H1 (cell line): ENCODE measurements around the gene PDE4B. TPM values are rescaled to one million over a fixed set of nuclear protein-coding genes. Genes with fewer than 3 reads are reported as not detected.

ENCODE experiments used
- CTCF ChIA-PET: fragments of 300-600 bp; sonication (Branson Sonifier 250); formaldehyde crosslinking; loops from one replicate; lab custom pipeline; 2021; ENCODE audit not compliant: partially characterized antibody; lab: Charles Lee
- POLR2A ChIA-PET: fragments of 300-600 bp; sonication (Branson Sonifier 250); formaldehyde crosslinking; loops from one replicate; lab custom pipeline; 2021; ENCODE audit warnings: inconsistent platforms; ENCODE audit not compliant: partially characterized antibody; lab: Charles Lee
- DNase-seq, 2 experiments: peaks; one replicate each; pipeline versions ENCODE4 v3.0.0 to v3.0.0-alpha.2; 2010 to 2022; ENCODE audit warnings: low spot score in 2 of 2, low read depth in 1 of 2, mixed read lengths in 1 of 2
- FAIRE-seq: peaks from 2 replicates; lab custom pipeline; 2011; peaks lifted over from hg19 to GRCh38; lab: Jason Lieb, UNC
- H2AFZ ChIP-seq: 2 replicates; pipeline ENCODE4 v1.8.1; 2012; ENCODE audit warnings: low read length, inconsistent platforms
- H2AK5ac ChIP-seq: 2 replicates; pipeline ENCODE4 v1.6.1; 2013; ENCODE audit warnings: low read depth, low read length
- H2BK120ac ChIP-seq: replicated peaks from 2 replicates; pipeline ENCODE3; 2013; ENCODE audit warnings: low read depth, low read length, inconsistent platforms
- H2BK12ac ChIP-seq: 2 replicates; pipeline ENCODE4 v1.6.1; 2013; ENCODE audit warnings: low read depth, low read length
- H2BK15ac ChIP-seq: 2 replicates; pipeline ENCODE4 v1.6.1; 2013; ENCODE audit warnings: low read length
- H2BK20ac ChIP-seq: 2 replicates; pipeline ENCODE4 v1.6.1; 2013; ENCODE audit warnings: low read length
- H2BK5ac ChIP-seq: 2 replicates; pipeline ENCODE4 v1.6.1; 2013; ENCODE audit warnings: low read depth, low read length
- H3K14ac ChIP-seq: 2 replicates; pipeline ENCODE4 v1.6.1; 2013; ENCODE audit warnings: inconsistent platforms; ENCODE audit not compliant: insufficient read length
- H3K18ac ChIP-seq: 2 replicates; pipeline ENCODE4 v1.6.1; 2013; ENCODE audit warnings: low read length; ENCODE audit errors: extremely low read depth
- H3K23ac ChIP-seq: 2 replicates; pipeline ENCODE4 v1.6.1; 2013; ENCODE audit warnings: inconsistent platforms; ENCODE audit not compliant: insufficient read length
- H3K23me2 ChIP-seq: 2 replicates; pipeline ENCODE4 v1.6.1; 2013; ENCODE audit warnings: low read depth, low read length
- H3K27ac ChIP-seq: 2 replicates; pipeline ENCODE4 v1.6.1; 2011; ENCODE audit warnings: low read depth, low read length, inconsistent platforms
- H3K27me3 ChIP-seq, 4 experiments: replicated peaks in 1 of 4; 1 replicate in 1 of 4; 2 replicates in 3 of 4; pipeline versions ENCODE4 v1.6.1 to v1.8.1; 2011 to 2013; ENCODE audit warnings: low read length in 3 of 4, mild to moderate bottlenecking in 3 of 4, inconsistent platforms in 2 of 4, mixed read lengths in 2 of 4, moderate library complexity in 1 of 4; ENCODE audit not compliant: control insufficient read depth in 3 of 4, insufficient read depth in 3 of 4; ENCODE audit errors: extremely low read depth in 1 of 4
- H3K36me3 ChIP-seq, 4 experiments: 2 replicates each; pipeline versions ENCODE4 v1.6.1 to v1.8.1; 2011 to 2013; ENCODE audit warnings: mild to moderate bottlenecking in 4 of 4, low read length in 3 of 4, moderate library complexity in 2 of 4, control low read depth in 1 of 4, inconsistent platforms in 1 of 4; ENCODE audit not compliant: insufficient read depth in 4 of 4, control insufficient read depth in 2 of 4
- H3K4ac ChIP-seq: replicated peaks from 2 replicates; pipeline ENCODE3; 2013; ENCODE audit warnings: low read length, low read depth, mixed read lengths, inconsistent platforms; ENCODE audit not compliant: insufficient read length
- H3K4me1 ChIP-seq, 4 experiments: replicated peaks in 1 of 4; 1 replicate in 1 of 4; 2 replicates in 3 of 4; pipeline versions ENCODE4 v1.6.1 to v1.8.1; 2011 to 2013; ENCODE audit warnings: low read length in 3 of 4, inconsistent platforms in 2 of 4, mixed read lengths in 1 of 4; ENCODE audit not compliant: insufficient read depth in 4 of 4, control insufficient read depth in 3 of 4
- H3K4me2 ChIP-seq, 2 experiments: 2 replicates each; pipeline versions ENCODE4 v1.6.1 to v1.8.1; 2011 to 2013; ENCODE audit warnings: low read depth in 2 of 2, low read length in 2 of 2, control low read depth in 1 of 2, inconsistent platforms in 1 of 2, mild to moderate bottlenecking in 1 of 2; ENCODE audit not compliant: insufficient read depth in 1 of 2
- H3K4me3 ChIP-seq, 4 experiments: fragments of 200-600, 300-600 bp in 1 of 4; sonication (generic), shearing (Covaris generic), sonication (Bioruptor Twin) in 1 of 4; 2 replicates each; pipeline versions ENCODE4 v1.5.1 to v1.8.1; 2011 to 2016; ENCODE audit warnings: low read length in 4 of 4, low read depth in 3 of 4, control low read depth in 2 of 4, inconsistent platforms in 2 of 4, mild to moderate bottlenecking in 2 of 4, mixed read lengths in 1 of 4, moderate library complexity in 1 of 4; ENCODE audit not compliant: insufficient read depth in 2 of 4; ENCODE audit errors: extremely low read depth in 1 of 4
- H3K56ac ChIP-seq: replicated peaks from 2 replicates; pipeline ENCODE3; 2013; ENCODE audit warnings: low read depth, mild to moderate bottlenecking, mixed read lengths, low read length, inconsistent platforms; ENCODE audit not compliant: insufficient read length
- H3K79me1 ChIP-seq: 2 replicates; pipeline ENCODE4 v1.6.1; 2013; ENCODE audit warnings: low read depth, low read length, control low read depth
- H3K79me2 ChIP-seq, 2 experiments: 2 replicates each; pipeline versions ENCODE4 v1.6.1 to v1.8.1; 2012 to 2013; ENCODE audit warnings: low read length in 2 of 2, mild to moderate bottlenecking in 2 of 2, inconsistent platforms in 1 of 2; ENCODE audit not compliant: insufficient read depth in 2 of 2, control insufficient read depth in 1 of 2
- H3K9ac ChIP-seq, 4 experiments: replicated peaks in 1 of 4; 1 replicate in 1 of 4; 2 replicates in 3 of 4; pipeline versions ENCODE4 v1.6.1 to v1.8.1; 2011 to 2013; ENCODE audit warnings: low read depth in 3 of 4, low read length in 3 of 4, control low read depth in 2 of 4, mild to moderate bottlenecking in 2 of 4, moderate library complexity in 2 of 4, inconsistent platforms in 1 of 4; ENCODE audit errors: extremely low read depth in 1 of 4
- H3K9me3 ChIP-seq, 2 experiments: 2 replicates each; pipeline versions ENCODE4 v1.6.1 to v1.8.1; 2012 to 2013; ENCODE audit warnings: mild to moderate bottlenecking in 2 of 2, moderate library complexity in 2 of 2, control low read depth in 1 of 2, inconsistent platforms in 1 of 2, low read depth in 1 of 2, low read length in 1 of 2, mixed read lengths in 1 of 2; ENCODE audit not compliant: insufficient read depth in 2 of 2
- H4K20me1 ChIP-seq, 2 experiments: replicated peaks in 1 of 2; 2 replicates each; pipeline versions ENCODE3 to v1.8.1; 2011 to 2013; ENCODE audit warnings: inconsistent platforms in 2 of 2, low read length in 2 of 2, mild to moderate bottlenecking in 1 of 2; ENCODE audit not compliant: insufficient read depth in 2 of 2, control insufficient read depth in 1 of 2
- H4K5ac ChIP-seq: 2 replicates; pipeline ENCODE4 v1.6.1; 2013; ENCODE audit warnings: low read length, low read depth, mixed read lengths, inconsistent platforms; ENCODE audit not compliant: insufficient read length
- H4K8ac ChIP-seq: 2 replicates; pipeline ENCODE4 v1.8.0; 2013; ENCODE audit warnings: mild to moderate bottlenecking, moderate library complexity, low read length, inconsistent platforms; ENCODE audit not compliant: insufficient read depth; ENCODE audit errors: extremely low read depth
- H4K91ac ChIP-seq: replicated peaks from 2 replicates; pipeline ENCODE3; 2013; ENCODE audit warnings: low read length, mixed read lengths, inconsistent platforms; ENCODE audit not compliant: insufficient read length
- ASH2L ChIP-seq: fragments of 200-600, 300-600 bp; sonication (generic); IDR thresholded peaks from one replicate; pipeline ENCODE4 v1.7.1; 2017; ENCODE audit warnings: low read length
- CBX8 ChIP-seq: fragments of 300-800, 300-1000 bp; sonication (generic); IDR thresholded peaks from 2 replicates; pipeline ENCODE4 v1.7.1; 2016; ENCODE audit warnings: low read depth, low read length, borderline replicate concordance
- CTBP2 ChIP-seq: IDR thresholded peaks from 2 replicates; pipeline ENCODE4 v1.7.0; 2011; ENCODE audit warnings: borderline replicate concordance, mild to moderate bottlenecking, moderate library complexity, mixed read lengths, low read length; ENCODE audit not compliant: insufficient read depth, insufficient read length
- JUND ChIP-seq: IDR thresholded peaks from 2 replicates; pipeline ENCODE4 v1.6.1; 2011; ENCODE audit warnings: mild to moderate bottlenecking, improper control_type of control experiment, low read length
- KDM5A ChIP-seq: fragments of 200-600 bp; IDR thresholded peaks from 2 replicates; pipeline ENCODE4 v1.7.1; 2012; ENCODE audit warnings: mild to moderate bottlenecking, low read length, inconsistent platforms, mixed read lengths
- NRF1 ChIP-seq: IDR thresholded peaks from 2 replicates; pipeline ENCODE4 v1.6.1; 2011; ENCODE audit warnings: mild to moderate bottlenecking, low read depth, low read length, improper control_type of control experiment
- POLR2A ChIP-seq, 2 experiments: IDR thresholded peaks; 1 replicate in 1 of 2; 2 replicates in 1 of 2; pipeline ENCODE4 v1.6.1; 2011; ENCODE audit warnings: low read depth in 2 of 2, low read length in 2 of 2, mild to moderate bottlenecking in 2 of 2; ENCODE audit errors: control extremely low read depth in 1 of 2
- RFX5 ChIP-seq: IDR thresholded peaks from 2 replicates; pipeline ENCODE4 v1.6.1; 2011; ENCODE audit warnings: low read depth, low read length, improper control_type of control experiment, borderline replicate concordance
- SAP30 ChIP-seq: fragments of 300-600 bp; sonication (generic); IDR thresholded peaks from 2 replicates; pipeline ENCODE4 v1.7.1; 2012; ENCODE audit warnings: low read length, moderate library complexity, mild to moderate bottlenecking, inconsistent platforms; ENCODE audit not compliant: insufficient read depth, insufficient replicate concordance
- SP1 ChIP-seq: IDR thresholded peaks from 2 replicates; pipeline ENCODE4 v1.6.1; 2011; ENCODE audit warnings: low read depth, low read length
- TAF7 ChIP-seq: optimal IDR thresholded peaks from 2 replicates; pipeline ENCODE3; 2011; ENCODE audit warnings: low read depth, mild to moderate bottlenecking, inconsistent platforms, low read length, moderate library complexity, borderline replicate concordance
- TBP ChIP-seq: IDR thresholded peaks from 2 replicates; pipeline ENCODE4 v1.6.1; 2011; ENCODE audit warnings: low read depth, low read length, improper control_type of control experiment
- ZNF274 ChIP-seq: IDR thresholded peaks from 2 replicates; pipeline ENCODE4 v1.7.0; 2012; ENCODE audit warnings: low read length, borderline replicate concordance; ENCODE audit errors: extremely low read depth
- WGBS, 2 experiments: shearing (Covaris generic) in 1 of 2; methylation state at CpG; one replicate each; pipeline versions ENCODE4 v1.1.6 to v1.1.7; 2013 to 2015; ENCODE audit warnings: low lambda C conversion rate in 2 of 2, mixed read lengths in 2 of 2, inconsistent platforms in 1 of 2, low coverage in 1 of 2, missing lambda C conversion rate in 1 of 2; ENCODE audit not compliant: insufficient replicate concordance in 2 of 2, insufficient coverage in 1 of 2, insufficient read length in 1 of 2; ENCODE audit errors: extremely low coverage in 1 of 2, missing lambda C conversion rate in 1 of 2; 5-methylcytosine and 5-hydroxymethylcytosine counted together
- polyA plus RNA-seq, 7 experiments: library from polyadenylated mRNA; depleted of rRNA in 3 of 7; stranded (reverse) in 5 of 7; unstranded in 2 of 7; fragments of >200 nt in 5 of 7; fragments of 200-250 nt in 2 of 7; gene quantifications; 1 replicate in 5 of 7; 2 replicates in 1 of 7; 4 replicates in 1 of 7; pipeline versions ENCODE4 v1.2.1 to v1.2.3, GENCODE V29; 2011 to 2013; ENCODE audit warnings: missing spikeins in 2 of 7, mixed read lengths in 2 of 7
- total RNA-seq: library from RNA; stranded (reverse); fragmentation: NEBNext Ultra II Directional; extraction: Animal tissue kit (Norgen Biotek cat#: 25700); gene quantifications from 2 replicates; pipeline ENCODE4 v1.2.1, GENCODE V29; 2021
- TF ChIP-seq, protein P1 (sequence below): IDR thresholded peaks from 2 replicates; pipeline ENCODE4 v1.6.1; 2011; ENCODE audit warnings: low read length, improper control_type of control experiment

PDE4B gene
- total and polyA plus RNA-seq, 2 of the 8 experiments (the other 6 are each of a cell fraction or from before 2014, with no cell fraction given): 5.0 to 15.1 TPM

- H3K27ac ChIP-seq: no peak overlapping the region
- no peaks in the 10 kb centered on the region; a peak in 1 of 8 replicates for H3K36me3 ChIP-seq
- FAIRE-seq: no peak
- H3K18ac ChIP-seq: no peak overlapping the region
- H3K79me2 ChIP-seq: no peaks in the 10 kb centered on the region
- H2AK5ac ChIP-seq: no peak overlapping the region
- no peak overlapping the region for H3K56ac ChIP-seq
- no peak overlapping the region for H3K14ac ChIP-seq
- H2BK15ac ChIP-seq: no peak overlapping the region
- WGBS, 2 experiments: 95% methylated on average over 2 of the region's 2 CpGs; no CpG with 5 or more reads in 1 of the 2 experiments
- H3K4me1 ChIP-seq: peaks cover 3 to 14% (median 9%) of the 10 kb centered on the region in 4 experiments; a peak in 5 of 7 replicates
- no peak overlapping the region for H3K4me3 ChIP-seq
- no peak overlapping the region for H2BK20ac ChIP-seq
- H2BK12ac ChIP-seq: no peak overlapping the region
- ChIA-PET POLR2A (no interaction called here), CTCF (interaction anchor here (0.6 to 2.7 kb wide), 3 partner anchors 22 to 951 kb away, joined by 3 to 11 read pairs (median 4); no protein-coding TSS in a partner anchor)
- H2BK120ac ChIP-seq: no peak overlapping the region
- no peaks in the 10 kb centered on the region for H4K20me1 ChIP-seq
- no peak overlapping the region for H4K8ac ChIP-seq
- H3K9me3 ChIP-seq: no peaks in the 10 kb centered on the region
- H3K4me2 ChIP-seq: no peak overlapping the region
- H3K27me3 ChIP-seq: no peaks in the 10 kb centered on the region
- DNase-seq: no peak
- H2AFZ ChIP-seq: no peak overlapping the region
- H4K5ac ChIP-seq: no peak overlapping the region
- H3K79me1 ChIP-seq: no peaks in the 10 kb centered on the region
- H3K23me2 ChIP-seq: peaks cover under 1% of the 10 kb centered on the region; the same call in 1 of the 2 replicates
- no peak overlapping the region for H2BK5ac ChIP-seq
- H3K4ac ChIP-seq: no peak overlapping the region
- H4K91ac ChIP-seq: no peak overlapping the region
- no peak overlapping the region for H3K23ac ChIP-seq
- no peak overlapping the region for H3K9ac ChIP-seq
- TF ChIP-seq, protein P1, sequence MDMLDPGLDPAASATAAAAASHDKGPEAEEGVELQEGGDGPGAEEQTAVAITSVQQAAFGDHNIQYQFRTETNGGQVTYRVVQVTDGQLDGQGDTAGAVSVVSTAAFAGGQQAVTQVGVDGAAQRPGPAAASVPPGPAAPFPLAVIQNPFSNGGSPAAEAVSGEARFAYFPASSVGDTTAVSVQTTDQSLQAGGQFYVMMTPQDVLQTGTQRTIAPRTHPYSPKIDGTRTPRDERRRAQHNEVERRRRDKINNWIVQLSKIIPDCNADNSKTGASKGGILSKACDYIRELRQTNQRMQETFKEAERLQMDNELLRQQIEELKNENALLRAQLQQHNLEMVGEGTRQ: no peak
- TF ChIP-seq SP1: no peak
- no peak for TF ChIP-seq CTBP2
- no peak for TF ChIP-seq POLR2A (IDR thresholded peaks at IDR 0.05; ENCODE audit: control extremely low read depth in 1 of 2, low read depth in 2 of 2, low read length in 2 of 2)
- no peak for TF ChIP-seq JUND
- no peak for TF ChIP-seq CBX8
- TF ChIP-seq ASH2L: no peak
- TF ChIP-seq RFX5: no peak
- TF ChIP-seq NRF1: no peak
- no peak for TF ChIP-seq TBP
- no peak for TF ChIP-seq ZNF274
- TF ChIP-seq KDM5A: no peak
- TF ChIP-seq SAP30: no peak
- TF ChIP-seq TAF7: no peak
Measured at GRCh38 chr1:66273656-66274055, 481.0 kb downstream of the PDE4B start.
